Colonic mucosa (tissue), 4 donors: ENCODE measurements around the gene APBB2. TPM values are rescaled to one million over a fixed set of nuclear protein-coding genes. Genes with fewer than 3 reads are reported as not detected.

Source experiments
- DNase-seq: peaks from one replicate; pipeline ENCODE4 v3.0.0-alpha.2; 2020
- H3K27ac ChIP-seq: fragments of 200-600 bp; one replicate; pipeline ENCODE4 v1.8.0; 2021
- H3K27me3 ChIP-seq: fragments of 200-600 bp; one replicate; pipeline ENCODE4 v1.8.0; 2021
- H3K36me3 ChIP-seq: fragments of 200-600 bp; one replicate; pipeline ENCODE4 v1.8.0; 2021
- H3K4me1 ChIP-seq: fragments of 200-600 bp; one replicate; pipeline ENCODE4 v1.8.0; 2021; ENCODE audit warnings: mild to moderate bottlenecking
- H3K4me3 ChIP-seq: fragments of 200-600 bp; one replicate; pipeline ENCODE4 v1.8.0; 2021
- H3K9ac ChIP-seq, 2 donors: one replicate each; pipeline ENCODE4 v1.7.0; 2013; ENCODE audit warnings: control low read depth in 2 of 2, low read depth in 2 of 2, low read length in 2 of 2
- H3K9me3 ChIP-seq: fragments of 200-600 bp; one replicate; pipeline ENCODE4 v1.8.0; 2021
- CTCF ChIP-seq: fragments of 200-600 bp; IDR thresholded peaks from one replicate; pipeline ENCODE4 v1.8.0; 2022; ENCODE audit warnings: antibody characterized with exemption, mild to moderate bottlenecking
- intact Hi-C: fragments of 100-400 bp; cut with DNase I; formaldehyde crosslinking; loops from one replicate; pipeline ENCODE4 v1.14.1; 2022
- total RNA-seq, 2 donors: library from RNA; stranded (reverse); fragmentation: NEBNext Ultra II Directional in 1 of 2; extraction: Animal tissue kit (Norgen Biotek cat#: 25700) in 1 of 2; gene quantifications; one replicate each; pipeline ENCODE4 v1.2.1, GENCODE V29; 2021
- donor health status: healthy.
- donor health status: DM: no; HTN: no; CAD: no.
- donor health status: DM: no; HTN: no; CAD: no.

The APBB2 gene
- total RNA-seq, 2 donors from 2014 or later, result 22.8 to 27.5 TPM

GRCh38 chr4:41196633-41197332 is 17.6 kb downstream of the APBB2 start:
- DNase-seq, result no peak
- Histone ChIP-seq H3K9me3 (no peaks in the 10 kb centered on the region), H3K36me3 (no peaks in the 10 kb centered on the region), H3K27me3 (no peaks in the 10 kb centered on the region), H3K9ac (no peak overlapping the region), H3K4me3 (no peak overlapping the region), H3K4me1 (no peaks in the 10 kb centered on the region), H3K27ac (no peak overlapping the region)
- no peak for TF ChIP-seq CTCF
- intact Hi-C loops, result no loop called here

DNA sequence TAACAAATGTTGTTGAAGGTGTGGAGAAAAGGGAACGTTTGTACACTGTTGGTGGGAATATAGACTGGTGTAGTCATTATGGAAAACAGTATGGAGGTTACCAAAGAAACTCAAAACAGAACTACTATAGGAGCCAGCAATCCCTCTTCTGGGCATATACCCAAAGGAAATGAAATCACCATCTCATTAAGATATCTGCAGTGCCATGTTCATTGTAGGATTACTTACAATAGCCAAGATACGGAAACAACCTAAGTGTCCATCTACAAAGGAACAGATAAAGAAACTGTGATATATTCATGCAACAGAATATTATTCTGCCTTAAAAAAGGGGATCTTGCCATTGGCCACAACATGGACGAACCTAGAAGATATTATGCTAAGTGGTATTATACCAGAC is 22.2 kb downstream of the APBB2 start:
- no peaks in the 10 kb centered on the region for H3K9me3 ChIP-seq
- H3K4me1 ChIP-seq, result no peaks in the 10 kb centered on the region
- no peaks in the 10 kb centered on the region for H3K36me3 ChIP-seq
- no peaks in the 10 kb centered on the region for H3K27me3 ChIP-seq
- DNase-seq, result no peak
- intact Hi-C loops, result no loop called here
- H3K4me3 ChIP-seq, result no peak overlapping the region
- H3K9ac ChIP-seq, result no peak overlapping the region
- TF ChIP-seq CTCF, result no peak
- H3K27ac ChIP-seq, result no peak overlapping the region

DNA sequence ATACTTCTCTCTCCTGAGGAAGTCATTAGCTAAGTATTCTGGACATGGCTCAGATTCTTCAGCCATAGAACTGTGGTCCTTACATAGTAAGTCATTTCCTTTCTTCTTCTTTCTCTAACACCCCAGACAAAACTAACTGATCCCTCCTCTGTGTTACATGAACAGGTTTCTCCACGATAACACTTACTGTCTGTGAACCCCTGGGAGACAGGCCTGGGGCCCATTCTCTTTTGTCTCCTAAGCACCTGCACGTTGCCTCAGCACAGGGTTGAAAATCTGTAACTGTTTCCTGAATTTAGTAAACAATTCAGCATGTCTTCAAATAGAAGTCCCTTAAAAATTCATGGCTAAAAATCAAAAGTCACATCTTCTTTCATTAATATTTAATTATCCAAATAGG is 24.7 kb downstream of the APBB2 start:
- no peak for TF ChIP-seq CTCF
- Histone ChIP-seq H3K27me3 (no peaks in the 10 kb centered on the region), H3K36me3 (no peaks in the 10 kb centered on the region), H3K27ac (no peak overlapping the region), H3K9me3 (no peaks in the 10 kb centered on the region), H3K4me3 (no peak overlapping the region), H3K9ac (no peak overlapping the region), H3K4me1 (no peaks in the 10 kb centered on the region)
- intact Hi-C loops, result no loop called here
- DNase-seq, result no peak

DNA sequence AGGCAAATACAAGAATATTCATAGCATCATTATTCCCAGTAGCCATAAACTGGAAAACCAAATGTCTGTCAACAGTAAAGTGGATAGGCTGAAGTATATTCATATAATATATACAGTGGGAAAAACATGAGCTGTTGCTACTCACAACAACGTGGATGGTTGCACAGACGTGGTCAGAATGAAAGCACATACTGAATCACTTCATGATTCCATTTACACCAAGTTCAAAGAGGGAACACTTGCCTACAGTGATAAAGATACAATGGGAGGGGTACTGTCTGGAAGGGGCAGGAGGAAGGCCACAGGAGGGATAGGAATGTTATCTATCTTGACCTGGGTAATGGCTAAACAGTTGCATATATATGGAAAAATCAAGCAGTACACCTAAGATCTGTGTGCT is 25.3 kb downstream of the APBB2 start:
- Histone ChIP-seq H3K27ac (no peak overlapping the region), H3K4me3 (no peak overlapping the region), H3K4me1 (no peaks in the 10 kb centered on the region), H3K9ac (no peak overlapping the region), H3K27me3 (no peaks in the 10 kb centered on the region), H3K36me3 (no peaks in the 10 kb centered on the region), H3K9me3 (no peaks in the 10 kb centered on the region)
- no peak for DNase-seq
- no peak for TF ChIP-seq CTCF
- intact Hi-C loops, result no loop called here

DNA sequence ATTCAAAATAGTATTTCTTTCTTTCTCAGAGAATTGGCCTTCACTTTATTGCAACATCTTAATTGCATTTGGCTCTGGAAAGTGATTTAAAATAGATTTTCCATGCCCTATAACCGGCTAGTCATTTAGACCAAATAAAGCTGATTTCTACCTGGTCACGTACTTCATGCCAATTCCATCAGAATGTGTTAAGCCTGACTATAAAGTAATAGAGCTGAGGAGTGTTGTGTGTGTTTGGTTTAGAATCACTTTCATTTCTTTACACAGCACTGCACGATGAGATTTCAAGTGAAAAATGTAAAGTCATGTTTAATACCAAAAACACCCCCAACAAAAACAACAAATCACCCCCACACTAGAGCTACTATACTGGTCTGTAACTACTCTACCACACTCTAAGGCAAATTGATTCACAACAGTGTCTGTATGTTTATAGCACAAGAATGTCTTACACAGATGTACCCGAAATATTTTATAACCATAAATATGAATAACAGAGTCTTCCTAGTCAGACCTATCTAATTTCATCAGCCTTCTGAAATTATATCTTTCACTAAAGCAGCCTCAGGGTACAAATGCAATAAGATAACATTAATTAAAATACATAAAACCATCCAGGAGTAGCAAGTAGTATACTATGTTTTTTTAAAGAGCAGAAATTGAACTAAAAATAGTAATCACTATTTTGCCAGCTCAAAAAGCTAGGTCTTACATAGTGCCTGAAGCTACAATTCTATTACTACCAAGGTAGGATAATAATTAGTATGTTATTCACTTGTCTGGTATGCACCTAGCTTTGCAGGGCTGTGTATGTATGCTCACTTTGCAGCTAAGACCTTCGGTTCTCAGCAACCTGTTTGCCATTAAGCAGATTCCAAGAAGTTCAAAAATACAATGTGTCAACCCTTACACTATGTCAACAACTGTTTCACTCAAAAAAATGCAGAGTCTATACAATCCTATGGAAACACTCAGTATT is 28.4 kb downstream of the APBB2 start:
- H3K27ac ChIP-seq, result no peak overlapping the region
- H3K27me3 ChIP-seq, result no peaks in the 10 kb centered on the region
- TF ChIP-seq CTCF, result no peak
- H3K9ac ChIP-seq, result no peak overlapping the region
- no peaks in the 10 kb centered on the region for H3K9me3 ChIP-seq
- H3K36me3 ChIP-seq, result no peaks in the 10 kb centered on the region
- H3K4me3 ChIP-seq, result no peak overlapping the region
- no peaks in the 10 kb centered on the region for H3K4me1 ChIP-seq
- intact Hi-C loops, result no loop called here
- no peak for DNase-seq
